HL-60/S4 (cell line): ENCODE results near the gene CCDC187.

Experiments used
- in situ Hi-C: fragments of 300-500 bp; cut with MboI; formaldehyde crosslinking; loops from 2 replicates; pipeline ENCODE4 v1.14.3; 2022; ENCODE audit warnings: low sequenced_read_pairs

Gene CCDC187

DNA sequence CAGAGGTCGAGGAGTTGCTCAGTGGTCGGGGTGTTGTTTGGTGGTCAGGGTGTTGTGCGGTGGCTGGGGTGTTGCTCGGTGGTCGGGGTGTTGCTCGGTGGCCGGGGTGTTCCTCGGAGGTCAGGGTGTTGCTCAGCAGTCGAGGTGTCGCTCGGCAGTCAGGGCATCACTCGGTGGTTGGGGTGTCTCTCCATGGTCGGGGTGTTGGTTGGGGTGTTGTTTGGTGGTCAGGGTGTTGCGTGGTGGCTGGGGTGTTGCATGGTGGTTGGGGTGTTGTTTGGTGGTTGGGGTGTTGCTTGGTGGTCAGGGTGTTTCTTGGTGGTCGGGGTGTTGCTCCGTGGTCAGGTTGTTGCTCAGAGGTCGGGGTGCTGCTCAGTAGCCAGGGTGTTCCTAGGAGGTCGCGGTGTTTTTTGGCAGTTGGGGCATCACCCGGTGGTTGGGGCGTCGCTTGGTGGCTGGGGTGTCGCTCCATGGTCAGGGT, 12.4 kb upstream of the CCDC187 start:
- in situ Hi-C loops: no loop called here

DNA sequence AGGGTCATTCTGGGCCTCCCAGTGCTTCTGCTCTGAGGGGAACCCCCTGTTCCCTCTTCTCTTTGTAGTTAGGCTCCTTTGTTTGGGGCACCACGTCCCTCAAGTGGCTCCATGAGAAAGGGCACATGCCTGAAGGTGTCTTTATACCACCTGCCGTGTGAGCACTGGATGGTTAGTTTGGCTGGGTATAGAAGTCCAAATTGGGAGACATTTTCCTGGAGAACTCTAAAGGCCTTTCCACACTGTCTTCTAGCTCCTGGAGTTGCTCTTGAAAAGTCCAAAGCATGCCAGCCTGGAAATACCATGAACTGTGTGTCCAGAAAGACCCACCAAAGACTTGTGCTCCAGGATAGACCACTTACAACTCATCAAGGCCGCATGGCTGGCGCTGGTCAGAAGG, 11.1 kb upstream of the CCDC187 start:
- in situ Hi-C loops: no loop called here

DNA sequence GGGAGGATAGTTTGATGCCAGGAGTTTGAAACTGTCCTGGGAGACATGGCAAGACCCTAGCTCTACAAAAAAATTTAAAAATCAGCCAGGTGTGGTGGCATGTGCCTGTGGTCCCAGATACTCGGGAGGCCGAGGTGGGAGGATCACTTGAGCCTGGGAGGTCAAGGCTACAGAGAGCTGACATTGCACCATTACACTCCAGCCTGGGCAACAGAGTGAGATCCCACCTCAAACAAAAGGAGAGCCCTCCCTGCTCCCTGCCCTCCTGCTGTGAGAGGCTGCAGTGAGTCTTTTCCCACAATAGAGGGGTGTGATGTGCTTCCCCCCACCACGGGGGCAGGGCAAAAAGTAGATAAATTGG, 10.1 kb upstream of the CCDC187 start:
- in situ Hi-C loops: no loop called here

GRCh38 chr9:136313111-136314055, 9.5 kb upstream of the CCDC187 start:
- in situ Hi-C loops: no loop called here

- in situ Hi-C loops: no loop called here
Observed at GRCh38 chr9:136312436-136312835, 8.5 kb upstream of the CCDC187 start.

- in situ Hi-C loops: no loop called here
Observed at GRCh38 chr9:136312009-136312375, 8.1 kb upstream of the CCDC187 start.

DNA sequence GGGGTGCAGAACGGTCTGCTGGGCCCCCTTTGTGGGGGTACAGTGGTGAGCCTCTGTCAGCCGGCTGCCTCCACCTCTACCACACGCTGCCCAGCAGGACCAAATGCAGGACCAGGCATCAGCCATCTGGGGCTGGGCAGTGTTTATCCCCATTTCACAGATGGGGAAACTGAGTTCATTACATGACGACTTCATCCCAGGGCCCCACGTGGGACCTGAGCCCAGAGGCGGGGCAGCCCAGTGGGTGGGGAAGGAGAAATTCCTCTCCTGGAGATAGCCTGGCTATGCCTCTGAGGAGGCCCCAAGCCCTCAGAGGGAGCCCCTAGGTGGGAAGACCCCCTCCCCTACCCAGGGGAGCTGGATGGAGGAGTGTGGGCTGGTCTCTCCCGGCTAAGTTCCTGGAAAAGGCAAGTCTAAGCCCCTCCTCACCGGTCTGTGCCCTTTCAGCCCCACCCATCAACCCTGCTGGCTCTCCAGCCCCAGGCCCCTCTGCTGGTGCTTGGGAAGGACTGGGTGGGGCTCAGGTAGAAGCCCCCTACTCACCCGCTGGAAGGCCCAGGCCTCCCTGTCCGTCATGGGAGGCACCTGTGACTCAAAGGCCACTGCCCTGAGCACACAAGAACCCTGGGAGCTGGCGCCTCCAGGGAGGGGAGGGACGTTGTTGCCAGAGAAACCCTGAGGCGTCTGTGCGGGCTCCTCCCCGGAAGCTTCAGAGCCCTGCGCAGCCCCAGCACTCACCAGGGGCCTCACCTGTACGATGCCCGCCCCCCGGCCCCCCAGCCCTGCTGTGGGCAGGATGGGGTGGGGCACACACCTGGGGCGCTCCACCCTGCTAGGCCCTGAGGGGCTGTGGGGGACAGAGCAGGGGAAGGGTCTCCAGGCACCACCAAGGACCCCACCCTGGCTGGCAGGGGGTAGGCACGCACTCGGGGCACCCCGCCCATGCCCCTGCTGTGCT, 7.4 kb upstream of the CCDC187 start:
- in situ Hi-C loops: no loop called here

- in situ Hi-C loops: no loop called here
Observed at GRCh38 chr9:136310273-136311030, 6.6 kb upstream of the CCDC187 start.

GRCh38 chr9:136309806-136310220, 5.9 kb upstream of the CCDC187 start:
- in situ Hi-C loops: no loop called here

DNA sequence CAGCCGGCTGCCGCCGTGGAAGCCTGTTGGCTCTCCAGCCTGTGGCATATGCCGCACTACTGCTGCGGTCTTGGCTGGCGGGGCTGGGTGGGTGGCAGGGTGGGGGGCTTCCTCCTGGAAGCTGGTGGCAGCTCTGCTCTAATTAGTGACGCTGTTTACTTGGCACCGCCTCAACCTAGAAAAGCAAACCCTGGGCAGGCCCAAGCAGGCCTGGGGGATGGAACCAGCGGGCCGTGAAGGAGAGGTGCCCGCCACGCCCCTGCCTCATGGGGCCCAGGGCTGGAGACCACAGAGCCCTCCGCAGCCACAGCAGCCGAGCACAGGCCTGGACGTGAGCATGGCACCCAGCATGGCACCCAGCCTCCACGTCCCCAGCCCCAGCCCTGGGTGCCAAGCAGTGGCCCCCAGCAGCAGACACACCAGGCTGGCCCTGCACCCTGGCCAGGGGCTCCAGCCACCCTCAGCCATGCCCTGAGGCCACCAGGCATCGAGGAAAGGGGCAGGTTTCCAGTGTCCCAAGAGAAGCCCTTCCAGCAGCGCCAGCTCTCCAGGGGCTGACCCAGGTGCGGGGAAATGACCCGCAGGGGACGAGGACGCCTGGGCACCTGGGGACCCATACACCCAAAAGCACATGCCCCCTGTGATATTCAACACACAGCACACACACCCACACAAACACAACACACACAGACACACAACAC, 5.4 kb upstream of the CCDC187 start:
- in situ Hi-C loops: no loop called here

- in situ Hi-C loops: no loop called here
Observed at GRCh38 chr9:136308702-136309053, 4.8 kb upstream of the CCDC187 start.

DNA sequence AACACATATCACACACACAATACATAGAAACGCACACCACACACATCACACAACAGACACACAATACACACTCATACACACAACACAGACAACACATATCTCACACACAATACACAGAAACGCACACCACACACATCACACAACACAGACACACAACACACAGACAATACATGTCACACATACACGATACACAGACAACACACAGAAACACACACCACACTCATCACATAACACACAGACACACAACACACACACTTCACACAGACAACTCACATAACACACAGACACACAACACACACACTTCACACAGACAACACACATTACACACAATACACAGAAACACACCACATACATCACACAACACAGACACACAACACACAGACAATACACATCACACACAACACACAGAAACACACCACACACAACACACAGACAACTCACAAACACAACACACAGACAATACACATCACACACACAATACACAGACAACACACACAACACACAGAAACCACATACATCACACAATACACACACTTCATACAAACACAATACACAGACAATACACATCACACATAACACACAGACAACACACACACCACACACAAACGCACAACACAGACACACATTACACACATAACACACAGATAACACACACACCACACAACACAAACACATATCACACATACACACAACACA, 4.3 kb upstream of the CCDC187 start:
- in situ Hi-C loops: no loop called here

- in situ Hi-C loops: no loop called here
Observed at GRCh38 chr9:136307215-136307750, 3.4 kb upstream of the CCDC187 start.

DNA sequence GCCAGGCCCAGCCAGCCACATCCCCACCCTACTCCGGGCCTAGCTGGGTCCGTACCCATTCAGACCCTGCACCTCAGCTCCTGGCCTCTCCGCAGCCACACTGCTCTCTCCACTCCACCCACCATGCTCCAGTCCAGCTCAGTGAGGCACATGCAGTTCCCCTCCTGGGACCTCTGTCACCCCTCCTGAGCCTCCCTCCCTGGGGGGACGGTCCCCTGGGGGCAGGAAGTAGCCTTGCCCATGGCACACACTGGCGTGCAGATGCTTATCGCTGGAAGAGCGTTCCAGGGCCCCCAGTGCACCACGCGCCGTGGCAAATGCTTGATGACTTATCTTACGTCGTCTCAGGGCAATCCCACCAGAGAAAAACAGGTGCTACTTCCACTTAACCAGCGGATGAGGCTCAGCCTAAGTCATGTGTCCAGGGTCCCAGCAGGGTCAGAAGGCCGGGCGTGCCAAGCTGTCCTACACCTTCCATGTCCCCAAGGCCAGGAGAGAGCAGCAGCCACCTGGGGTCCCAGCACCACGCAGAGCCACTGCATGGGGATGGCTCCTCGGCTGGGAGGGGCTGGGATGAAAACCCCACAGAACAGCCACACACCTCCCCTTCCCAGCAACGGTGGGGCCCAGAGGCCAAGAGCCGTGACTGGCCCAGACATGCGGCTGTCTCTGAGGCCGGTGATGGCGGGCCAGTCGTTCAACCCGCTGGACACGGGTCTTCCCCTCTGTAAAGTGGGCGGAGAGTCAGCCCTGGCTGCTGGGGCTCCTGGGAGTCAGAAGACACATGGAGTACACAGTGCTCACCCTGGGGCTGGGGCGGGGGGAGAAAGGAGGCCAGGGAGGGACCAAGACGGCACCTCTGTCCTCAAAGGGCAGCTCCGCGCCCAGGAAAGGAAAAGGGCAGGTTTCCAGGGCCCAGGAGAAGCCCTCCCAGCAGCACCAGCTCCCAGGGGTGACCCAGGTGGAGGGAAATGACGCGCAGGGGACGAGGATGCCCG, 2.6 kb upstream of the CCDC187 start:
- in situ Hi-C loops: no loop called here

DNA sequence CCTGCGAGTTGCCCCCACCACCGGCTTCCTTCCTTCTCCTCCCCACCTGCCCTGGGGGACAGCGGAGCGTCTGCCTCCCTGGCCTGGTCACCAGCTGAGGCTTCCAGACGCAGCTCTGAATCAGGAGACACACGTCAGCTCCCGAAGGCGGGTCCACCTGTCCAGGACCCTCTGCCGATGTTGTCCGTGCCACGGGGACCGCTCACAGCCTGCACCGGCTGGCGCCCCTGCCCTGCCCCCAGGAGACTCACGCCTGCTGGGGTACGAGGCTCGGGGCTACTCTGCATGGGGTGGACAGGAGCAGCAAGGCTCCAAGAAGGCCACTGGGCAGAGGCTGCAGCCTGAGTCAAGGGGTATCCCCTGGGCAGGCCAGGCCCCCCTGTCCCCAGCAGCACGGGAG, 1.9 kb upstream of the CCDC187 start:
- in situ Hi-C loops: no loop called here

- in situ Hi-C loops: no loop called here
Observed at GRCh38 chr9:136304981-136305380, 1.1 kb upstream of the CCDC187 start.

DNA sequence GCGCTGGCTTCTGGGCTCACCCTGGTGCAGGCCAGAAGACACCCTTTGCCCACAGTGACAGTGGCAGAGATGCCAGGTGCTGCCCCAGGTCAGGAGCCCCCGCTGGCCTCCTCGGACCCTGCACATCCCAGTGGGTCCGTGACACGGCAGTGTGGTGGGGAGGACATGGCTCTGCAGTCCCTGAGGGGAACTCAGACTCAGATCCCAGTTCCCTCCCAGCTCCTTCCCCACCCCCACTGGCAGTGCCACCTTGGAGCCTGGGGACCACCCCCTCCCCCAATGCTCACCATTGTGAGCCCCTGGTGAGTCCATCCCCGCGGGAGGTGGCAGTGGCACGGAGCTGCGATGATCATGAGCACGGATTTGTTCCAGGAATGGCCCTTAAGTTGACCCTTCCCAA, 562 bp upstream of the CCDC187 start:
- in situ Hi-C loops: no loop called here

DNA sequence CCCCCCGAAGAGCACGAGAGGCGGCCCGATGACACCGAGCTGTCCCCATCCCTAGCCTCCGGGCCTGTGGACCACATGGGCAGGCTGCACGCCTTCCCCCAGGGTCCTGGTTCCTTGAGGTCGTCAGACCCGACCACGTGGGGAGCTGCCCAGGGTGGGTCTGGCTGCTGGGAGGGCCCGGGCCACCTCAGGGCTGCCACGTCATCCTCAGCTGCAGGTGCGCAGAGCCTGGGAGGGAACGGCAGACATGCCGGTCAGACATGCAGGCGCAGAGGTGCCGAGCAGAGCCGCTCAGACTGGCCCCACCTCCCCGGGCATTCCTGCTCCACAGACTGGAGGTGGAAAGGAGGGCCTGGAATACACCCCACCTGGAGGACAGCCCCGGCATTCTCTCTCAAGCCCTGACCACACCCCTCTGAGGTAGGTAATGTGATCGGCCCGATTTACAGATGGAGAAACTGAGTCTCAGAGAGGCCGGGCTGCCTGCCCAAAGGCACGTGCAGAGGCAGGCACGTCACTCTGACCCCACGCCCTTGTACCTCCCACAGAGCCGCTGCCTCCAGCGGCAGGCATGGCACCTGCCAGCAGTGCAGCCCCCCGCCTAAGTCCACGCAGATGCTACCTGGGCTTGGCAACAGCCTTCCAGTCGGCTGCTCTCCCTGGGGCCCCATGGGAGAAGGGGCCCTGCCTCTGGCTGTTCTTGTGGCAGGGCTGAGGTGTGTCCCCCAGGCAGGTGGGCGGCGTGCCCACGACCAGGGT, 649 bp downstream of the CCDC187 start:
- in situ Hi-C loops: no loop called here
